Small intestine (tissue), 7 donors: ENCODE measurements around the gene BCAP31. TPM values are rescaled to one million over a fixed set of nuclear protein-coding genes. Genes with fewer than 3 reads are reported as not detected.

Source experiments
- DNase-seq, 2 donors: peaks; one replicate each; pipeline versions ENCODE4 v3.0.0 to v3.0.0-alpha.2; 2013
- FAIRE-seq: peaks from 2 replicates; lab custom pipeline; 2012; peaks lifted over from hg19 to GRCh38; lab: Jason Lieb, UNC
- H3K27ac ChIP-seq, 3 donors: one replicate each; pipeline ENCODE4 v1.5.1; 2013; ENCODE audit warnings: low read length in 2 of 3, mild to moderate bottlenecking in 2 of 3, control low read depth in 1 of 3, inconsistent platforms in 1 of 3, low read depth in 1 of 3, moderate library complexity in 1 of 3
- H3K27me3 ChIP-seq, 3 donors: one replicate each; pipeline ENCODE4 v1.6.1; 2013; ENCODE audit warnings: low read length in 3 of 3, inconsistent platforms in 1 of 3; ENCODE audit not compliant: control insufficient read depth in 3 of 3, insufficient read depth in 3 of 3
- H3K36me3 ChIP-seq, 3 donors: one replicate each; pipeline ENCODE4 v1.6.1; 2013; ENCODE audit warnings: low read length in 3 of 3, inconsistent platforms in 1 of 3, low read depth in 1 of 3, mild to moderate bottlenecking in 1 of 3, moderate library complexity in 1 of 3; ENCODE audit not compliant: control insufficient read depth in 3 of 3, insufficient read depth in 2 of 3
- H3K4me1 ChIP-seq, 3 donors: one replicate each; pipeline ENCODE4 v1.6.1; 2013; ENCODE audit warnings: low read length in 2 of 3, inconsistent platforms in 1 of 3, low read depth in 1 of 3, mild to moderate bottlenecking in 1 of 3, moderate library complexity in 1 of 3; ENCODE audit not compliant: control insufficient read depth in 3 of 3, insufficient read depth in 2 of 3
- H3K4me3 ChIP-seq, 3 donors: one replicate each; pipeline ENCODE4 v1.5.1; 2013; ENCODE audit warnings: low read length in 3 of 3, control low read depth in 1 of 3, inconsistent platforms in 1 of 3, low read depth in 1 of 3, mild to moderate bottlenecking in 1 of 3, moderate library complexity in 1 of 3
- H3K9me3 ChIP-seq, 2 donors: one replicate each; pipeline ENCODE4 v1.6.1; 2013; ENCODE audit warnings: low read depth in 1 of 2, low read length in 1 of 2; ENCODE audit not compliant: control insufficient read depth in 2 of 2, insufficient read depth in 1 of 2
- WGBS, 3 donors: extraction: QIAGEN DNeasy Blood & Tissue Kit; methylation state at CpG; one replicate each; pipeline ENCODE4 v1.1.7; 2013; 5-methylcytosine and 5-hydroxymethylcytosine counted together
- polyA plus RNA-seq, 4 donors: library from polyadenylated mRNA; stranded (reverse) in 3 of 4; unstranded in 1 of 4; fragments of 200-250 nt in 3 of 4; fragments of 120-200 nt in 1 of 4; gene quantifications; one replicate each; pipeline versions ENCODE4 v1.2.1 to v1.2.3, GENCODE V29; 2013
- donor health status: healthy with polysubstance abuse.
- donor health status: control.
- donor health status: control.
- donor health status: Bipolar disorder and iron deficiency.
- donor health status: healthy.

The BCAP31 gene
- polyA plus RNA-seq, 4 donors, result 68.4 to 243 (median 152) TPM

- Histone ChIP-seq H3K36me3 (peaks cover 0 to 40% (median 0%) of the 10 kb centered on the region in 3 donors), H3K9me3 (no peaks in the 10 kb centered on the region), H3K4me1 (peaks cover 0 to 12% (median 3%) of the 10 kb centered on the region in 3 donors), H3K27me3 (no peaks in the 10 kb centered on the region), H3K27ac (peak overlapping the region; percentile 4 to 30 (median 28)), H3K4me3 (no peak overlapping the region)
- peak; percentile 64 to 82 for DNase-seq
- WGBS, 3 donors, result 42 to 67% (median 64%) methylated on average over 8 to 16 of the region's 16 CpGs
- no peak for FAIRE-seq
Measured at GRCh38 chrX:153740631-153741222, 16.5 kb upstream of the BCAP31 start.

DNA sequence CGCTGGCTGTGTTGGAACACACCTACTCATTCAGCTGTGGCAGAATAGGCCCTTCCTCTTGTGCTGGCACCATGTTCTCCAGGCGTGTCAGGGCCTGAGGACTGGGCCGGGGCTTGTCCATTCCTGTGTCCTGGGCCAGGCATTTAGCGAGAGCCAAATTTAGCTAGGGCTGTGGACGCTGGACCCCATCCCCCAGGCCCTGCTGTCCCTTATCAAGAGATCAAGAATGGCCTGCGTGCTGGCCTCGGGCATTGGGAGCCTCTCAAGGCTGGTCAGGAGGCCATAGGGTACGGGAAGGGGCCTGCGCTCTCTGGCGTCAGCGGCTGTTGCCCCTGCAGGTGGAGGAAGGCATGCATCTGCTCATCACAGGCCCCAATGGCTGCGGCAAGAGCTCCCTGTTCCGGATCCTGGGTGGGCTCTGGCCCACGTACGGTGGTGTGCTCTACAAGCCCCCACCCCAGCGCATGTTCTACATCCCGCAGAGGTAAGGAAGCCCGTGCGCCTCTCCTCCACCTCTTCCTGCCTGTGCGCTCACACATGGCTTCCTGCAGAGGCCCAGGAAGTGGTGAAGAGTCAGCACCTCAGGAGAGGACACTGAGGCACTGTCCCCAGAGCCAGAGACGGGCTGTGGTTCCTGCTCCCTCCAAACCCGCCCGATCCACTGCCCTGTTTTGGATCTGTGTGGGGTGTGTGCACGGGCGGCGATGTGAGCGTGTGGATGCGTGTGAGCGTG lies 15.7 kb upstream of the BCAP31 start:
- Histone ChIP-seq H3K4me1 (peaks cover 0 to 12% (median 3%) of the 10 kb centered on the region in 3 donors), H3K4me3 (no peak overlapping the region), H3K36me3 (peaks cover 0 to 40% (median 0%) of the 10 kb centered on the region in 3 donors), H3K27me3 (no peaks in the 10 kb centered on the region), H3K9me3 (no peaks in the 10 kb centered on the region), H3K27ac (peak overlapping the region in 1 of 3 donors; percentile 52)
- FAIRE-seq (no peak), DNase-seq (peak in 1 of 2 donors; percentile 32)
- WGBS, 3 donors, result 78 to 87% (median 78%) methylated on average over 26 to 29 of the region's 29 CpGs

DNA sequence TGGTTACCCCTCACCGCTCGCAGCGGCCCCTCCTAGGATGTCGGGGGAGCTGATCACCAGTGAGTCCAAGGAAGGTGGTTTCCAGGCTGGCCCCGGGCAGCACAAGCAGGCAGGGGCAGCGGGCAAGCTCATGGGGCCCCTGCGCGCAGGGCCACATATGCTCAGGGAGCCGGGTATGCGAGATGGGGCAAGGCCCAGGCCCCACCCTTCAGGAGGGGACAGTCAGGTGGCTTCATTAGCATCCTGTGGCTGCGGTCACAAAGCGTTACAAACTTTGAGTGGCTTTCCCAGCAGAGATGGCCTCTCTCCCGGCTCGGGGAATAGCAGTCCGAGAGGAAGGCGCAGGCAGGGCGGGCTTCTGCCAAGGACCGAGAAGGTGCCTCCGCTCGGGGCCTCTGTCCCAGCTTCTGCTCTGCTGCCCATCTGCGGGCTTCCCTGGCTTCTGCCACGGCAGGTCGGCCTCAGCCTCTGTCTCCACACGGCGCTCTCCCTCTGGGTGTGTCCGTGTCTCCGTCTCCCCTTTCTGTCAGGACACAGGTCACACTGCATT lies 13.9 kb upstream of the BCAP31 start:
- no peak for FAIRE-seq
- DNase-seq, result no peak
- H3K4me1 ChIP-seq, result peaks cover 0 to 12% (median 3%) of the 10 kb centered on the region in 3 donors
- peaks cover 0 to 45% (median 0%) of the 10 kb centered on the region in 3 donors for H3K36me3 ChIP-seq
- WGBS, 3 donors, result 93 to 94% (median 93%) methylated on average over 3 to 27 of the region's 27 CpGs
- H3K9me3 ChIP-seq, result no peaks in the 10 kb centered on the region
- no peaks in the 10 kb centered on the region for H3K27me3 ChIP-seq
- no peak overlapping the region for H3K4me3 ChIP-seq
- H3K27ac ChIP-seq, result no peak overlapping the region

DNA sequence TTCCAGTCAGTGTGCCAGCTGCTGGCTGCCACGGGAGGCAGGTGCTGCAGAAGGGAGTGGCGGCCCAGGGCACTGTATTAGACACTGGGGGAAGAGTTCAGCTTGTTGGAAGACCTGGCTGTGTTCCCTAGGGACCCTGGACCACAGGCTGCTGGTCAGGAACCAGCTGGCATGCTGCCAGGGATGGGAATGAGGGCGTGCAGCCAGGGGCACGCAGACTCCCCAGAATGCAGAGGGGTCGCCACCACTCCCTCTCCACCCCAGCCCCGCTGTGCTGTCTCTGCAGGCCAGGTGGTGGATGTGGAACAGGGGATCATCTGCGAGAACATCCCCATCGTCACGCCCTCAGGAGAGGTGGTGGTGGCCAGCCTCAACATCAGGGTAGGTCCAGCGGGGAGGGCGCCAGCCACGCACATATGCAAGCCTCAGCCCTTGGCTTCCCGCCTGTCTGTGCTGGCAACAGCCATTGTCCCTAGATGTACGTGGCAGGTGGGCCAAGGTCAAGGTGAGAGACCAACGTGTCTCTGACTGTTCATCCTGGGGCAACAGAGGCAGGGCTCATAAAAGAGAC lies 12.8 kb upstream of the BCAP31 start:
- Histone ChIP-seq H3K27ac (peak overlapping the region in 1 of 3 donors; percentile 38), H3K36me3 (peaks cover 0 to 52% (median 0%) of the 10 kb centered on the region in 3 donors), H3K4me3 (no peak overlapping the region), H3K27me3 (no peaks in the 10 kb centered on the region), H3K9me3 (peaks cover 0 to 2% of the 10 kb centered on the region in 2 donors), H3K4me1 (peaks cover 0 to 12% (median 3%) of the 10 kb centered on the region in 3 donors)
- DNase-seq (peak in 1 of 2 donors; percentile 59), FAIRE-seq (no peak)
- 31 to 62% (median 53%) methylated on average over 11 to 15 of the region's 15 CpGs for WGBS, 3 donors

- peaks cover 0 to 6% of the 10 kb centered on the region in 2 donors for H3K9me3 ChIP-seq
- H3K4me3 ChIP-seq, result no peak overlapping the region
Measured at GRCh38 chrX:153736071-153736820, 12.1 kb upstream of the BCAP31 start.

DNA sequence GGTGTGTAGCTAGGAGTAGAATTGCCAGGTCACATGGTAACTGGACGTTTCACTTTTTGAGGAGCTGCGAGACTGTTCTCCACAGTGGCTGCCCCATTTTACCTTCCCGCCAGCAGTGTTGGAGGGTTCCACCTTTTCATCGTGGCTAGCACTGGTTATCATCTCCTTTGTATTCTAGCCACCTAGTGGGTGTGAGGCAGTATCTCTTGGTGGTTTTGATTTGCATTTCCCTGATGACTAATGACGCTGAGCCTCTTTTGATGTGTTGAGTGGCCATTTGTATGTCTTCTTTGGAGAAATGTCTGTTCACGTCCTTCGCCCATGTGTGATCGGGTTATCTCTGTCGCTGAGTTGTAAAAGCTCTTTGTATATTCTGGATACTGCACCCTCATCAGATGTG lies 11.1 kb upstream of the BCAP31 start:
- H3K4me3 ChIP-seq, result no peak overlapping the region
- FAIRE-seq (no peak), DNase-seq (peak in 1 of 2 donors; percentile 21)
- H3K27me3 ChIP-seq, result no peaks in the 10 kb centered on the region
- H3K4me1 ChIP-seq, result peaks cover 0 to 5% (median 3%) of the 10 kb centered on the region in 3 donors
- H3K9me3 ChIP-seq, result peaks cover 0 to 6% of the 10 kb centered on the region in 2 donors
- peaks cover 0 to 49% (median 0%) of the 10 kb centered on the region in 3 donors for H3K36me3 ChIP-seq
- H3K27ac ChIP-seq, result no peak overlapping the region
- WGBS, 3 donors, result 59 to 66% (median 61%) methylated on average over 9 of the region's 9 CpGs

More at GRCh38 chrX:153736071-153736820, 12.1 kb upstream of the BCAP31 start:
- Histone ChIP-seq H3K27me3 (no peaks in the 10 kb centered on the region), H3K4me1 (peaks cover 0 to 12% (median 3%) of the 10 kb centered on the region in 3 donors), H3K27ac (peak overlapping the region in 1 of 3 donors; percentile 38), H3K36me3 (peaks cover 0 to 49% (median 0%) of the 10 kb centered on the region in 3 donors)
- no peak for FAIRE-seq
- 69 to 79% (median 77%) methylated on average over 25 to 30 of the region's 30 CpGs for WGBS, 3 donors
- no peak for DNase-seq

- H3K36me3 ChIP-seq, result peaks cover 0 to 48% (median 0%) of the 10 kb centered on the region in 3 donors
- no peak for DNase-seq
- no peak overlapping the region for H3K4me3 ChIP-seq
- H3K9me3 ChIP-seq, result peaks cover 0 to 6% of the 10 kb centered on the region in 2 donors
- WGBS, 3 donors, result 87 to 89% (median 87%) methylated on average over 2 of the region's 2 CpGs
- peaks cover 0 to 1% (median under 1%) of the 10 kb centered on the region in 3 donors for H3K4me1 ChIP-seq
- H3K27ac ChIP-seq, result no peak overlapping the region
- H3K27me3 ChIP-seq, result no peaks in the 10 kb centered on the region
- no peak for FAIRE-seq
Measured at GRCh38 chrX:153734871-153735270, 10.7 kb upstream of the BCAP31 start.
